Stimulated activated CD8-positive, alpha-beta memory T cell treated with anti-CD3 and anti-CD28 coated beads, Interleukin-7, amount 100 ng/mL, for 4 hours (primary cell): ENCODE results near the gene IMMP2L.

Experiments
- DNase-seq, 2 donors: peaks; one replicate each; pipeline ENCODE4 v3.0.0-alpha.2; 2020; ENCODE audit warnings: low read depth in 2 of 2

The IMMP2L gene

DNA sequence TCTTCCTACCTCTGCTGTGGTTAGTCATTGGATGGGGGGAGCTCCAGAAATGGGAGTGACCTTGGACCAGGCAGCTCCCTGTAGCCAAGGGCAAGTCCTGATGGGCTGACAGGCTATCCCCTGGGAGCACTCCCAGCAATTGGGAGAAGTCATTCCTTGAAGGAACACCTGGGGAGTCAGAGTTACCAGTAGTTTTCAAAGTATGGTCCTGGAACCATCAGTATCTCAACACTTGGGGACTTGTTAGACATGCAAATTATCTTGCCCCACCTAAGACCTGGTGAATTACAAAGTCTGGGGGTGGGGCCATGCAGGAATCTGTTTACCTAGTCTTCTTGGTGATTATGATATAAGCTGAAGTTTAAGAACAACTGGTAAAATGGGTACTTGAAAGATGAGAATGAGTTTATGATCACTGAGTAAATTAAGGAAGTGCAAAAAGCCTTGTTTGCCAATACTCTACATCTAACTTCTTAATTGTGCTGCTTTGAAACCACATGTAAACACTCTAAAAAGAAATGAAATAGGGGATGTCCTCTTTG is 758.6 kb downstream of the IMMP2L start:
- DNase-seq: no peak

DNA sequence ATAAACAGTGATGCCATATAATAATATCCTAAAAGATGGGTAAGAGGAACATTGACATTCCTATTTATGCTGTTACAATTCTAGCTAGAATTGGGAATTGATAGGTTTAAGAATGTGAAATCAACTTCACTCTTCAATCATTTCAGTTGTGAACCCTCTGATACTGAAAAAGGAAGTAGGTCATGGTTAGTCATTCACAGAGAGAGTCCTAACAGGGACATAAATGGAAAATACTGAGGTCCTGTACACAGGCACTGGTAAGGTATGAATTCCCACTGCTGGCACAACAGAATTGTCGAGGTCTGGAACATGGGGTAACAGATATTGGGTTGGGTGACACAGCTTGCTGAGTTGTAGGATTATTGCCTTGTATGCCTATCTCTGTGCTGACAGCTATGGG is 760.8 kb downstream of the IMMP2L start:
- no peak for DNase-seq

DNA sequence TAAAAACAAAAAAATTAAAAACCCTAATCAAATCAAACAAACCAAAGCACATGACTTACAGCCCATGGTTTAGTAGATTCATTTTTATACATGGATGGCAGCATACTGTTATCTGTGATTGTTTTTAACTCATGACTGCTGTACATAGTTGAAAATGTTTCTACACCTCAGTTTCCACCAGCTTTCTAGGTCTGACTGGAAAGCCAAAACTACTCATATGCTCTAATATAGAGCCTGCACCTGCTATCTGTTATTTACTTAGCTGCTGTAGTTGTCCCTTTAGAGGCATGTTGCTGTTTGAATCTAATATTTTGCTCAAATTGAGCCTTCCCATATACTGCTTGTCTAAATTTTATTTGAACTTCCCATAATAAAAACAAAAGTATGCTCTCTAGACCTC is 761.3 kb downstream of the IMMP2L start:
- no peak for DNase-seq

DNA sequence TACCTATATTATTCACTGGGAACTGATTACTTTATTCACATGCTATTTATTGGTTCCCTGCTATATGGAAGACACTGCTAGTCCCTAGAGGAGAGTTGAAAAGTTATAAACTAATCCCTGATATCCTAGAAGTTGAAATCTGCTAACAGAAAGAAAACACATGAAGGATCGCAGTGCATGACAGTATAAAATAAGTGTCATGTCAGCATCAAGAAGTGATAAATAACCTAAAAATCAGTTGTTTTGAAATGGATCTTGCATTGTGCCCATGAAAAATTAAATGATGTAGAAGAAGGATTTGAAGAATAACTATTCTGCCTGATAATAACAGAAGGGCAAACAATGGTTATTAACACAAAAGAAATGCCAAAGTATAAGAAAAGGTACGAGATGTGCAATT is 764.6 kb downstream of the IMMP2L start:
- DNase-seq: no peak

DNA sequence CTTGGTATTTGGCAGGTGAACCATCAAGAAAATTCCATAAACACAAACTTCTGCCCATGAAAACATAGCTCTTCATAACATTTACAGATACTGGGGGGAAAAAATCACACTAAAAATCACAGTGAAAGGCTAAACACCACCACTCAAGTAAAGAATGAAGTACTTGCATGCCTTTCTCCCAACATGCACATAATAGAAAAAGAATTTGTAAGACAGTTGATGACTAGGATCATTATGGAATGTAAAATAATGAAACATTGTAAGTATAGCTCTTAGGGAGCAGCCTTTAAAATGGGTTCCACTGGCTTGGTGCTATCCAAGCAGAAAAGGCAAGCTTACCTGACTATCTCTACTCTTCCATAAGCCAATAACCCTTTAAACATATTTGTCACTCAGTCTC is 771.3 kb downstream of the IMMP2L start:
- no peak for DNase-seq

DNA sequence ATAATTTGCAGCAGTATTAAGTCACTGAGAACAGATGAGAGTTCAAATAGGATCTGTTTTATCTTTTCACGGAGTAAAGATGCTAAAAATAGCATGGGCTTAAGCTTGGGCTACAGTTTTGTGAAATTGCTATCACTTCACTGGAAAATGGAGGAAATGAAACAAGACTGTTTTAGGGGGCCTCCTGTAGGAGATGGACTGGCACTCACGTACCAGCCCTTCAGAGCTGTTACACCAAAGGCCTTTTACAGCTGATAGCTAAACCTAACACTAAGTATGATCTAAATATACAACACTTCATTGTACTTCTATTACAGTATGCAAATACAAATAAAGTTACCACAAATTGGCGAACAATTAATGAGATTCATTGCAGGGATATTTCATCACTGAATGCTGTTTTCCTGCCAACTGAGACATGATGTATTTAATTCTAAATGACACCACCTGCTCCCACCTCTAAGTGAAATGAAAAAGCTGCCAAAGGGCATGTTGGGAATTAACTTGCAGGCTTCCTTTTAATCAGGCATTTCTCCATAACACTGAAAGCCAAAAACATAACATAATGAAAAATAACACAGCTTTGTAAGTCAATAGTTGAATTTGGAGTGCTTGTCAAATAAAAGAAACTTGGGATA is 775.8 kb downstream of the IMMP2L start:
- no peak for DNase-seq

DNA sequence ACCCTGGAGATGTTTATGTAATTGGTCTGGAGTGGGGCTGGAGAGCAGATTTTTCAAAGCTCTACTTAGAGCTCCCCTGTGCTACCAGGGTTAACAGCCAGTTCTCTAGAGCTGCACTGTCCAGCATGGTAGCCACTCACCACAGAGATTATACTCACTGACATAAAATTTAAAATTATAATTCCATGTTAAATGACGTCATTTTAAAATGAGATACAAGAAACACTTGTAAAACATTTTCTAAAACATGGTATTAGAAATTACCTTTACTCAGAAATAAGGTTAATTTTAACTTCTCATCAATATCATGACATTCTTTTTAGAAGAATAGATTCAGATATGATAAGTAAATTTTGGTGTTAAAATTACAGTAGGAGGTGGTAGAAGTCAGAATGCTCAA is 777.5 kb downstream of the IMMP2L start:
- DNase-seq: no peak

DNA sequence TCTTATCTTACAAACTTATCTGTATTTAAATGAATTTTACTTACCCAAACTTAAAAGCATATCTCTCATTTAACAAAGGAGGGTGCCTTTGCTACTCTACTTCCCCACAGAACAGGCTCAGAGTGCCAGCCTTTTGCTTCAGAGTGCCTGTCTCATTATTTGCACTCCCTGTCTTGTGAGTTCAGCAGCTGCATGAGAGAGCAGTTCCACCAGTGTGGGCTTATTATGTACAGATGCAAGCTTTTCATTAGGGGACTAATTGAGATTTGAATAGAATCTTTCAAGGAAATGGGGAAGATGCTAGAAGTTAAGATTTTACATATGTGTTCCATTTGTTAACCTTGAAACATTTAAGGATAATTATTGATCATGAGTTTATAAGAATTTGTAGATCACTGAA is 781.6 kb downstream of the IMMP2L start:
- no peak for DNase-seq

DNA sequence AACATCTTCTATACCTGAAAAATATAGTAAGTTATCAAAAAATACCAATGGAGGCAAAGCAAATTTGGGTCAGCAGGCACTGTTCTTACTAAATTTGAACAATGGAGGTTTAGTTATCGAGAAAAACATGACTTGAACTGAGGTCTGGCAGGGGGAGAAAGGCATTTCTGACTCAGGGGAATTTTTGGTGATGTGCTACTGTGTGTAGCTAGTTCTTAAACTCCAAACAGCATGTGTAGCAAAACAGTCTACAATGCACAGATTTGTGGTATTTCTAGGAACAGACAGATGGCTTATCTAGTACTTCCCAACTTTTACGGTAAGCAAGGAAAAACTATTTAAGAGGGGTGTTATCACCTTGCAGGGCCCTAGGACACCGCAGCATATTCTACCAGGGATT is 783.0 kb downstream of the IMMP2L start:
- DNase-seq: no peak

DNA sequence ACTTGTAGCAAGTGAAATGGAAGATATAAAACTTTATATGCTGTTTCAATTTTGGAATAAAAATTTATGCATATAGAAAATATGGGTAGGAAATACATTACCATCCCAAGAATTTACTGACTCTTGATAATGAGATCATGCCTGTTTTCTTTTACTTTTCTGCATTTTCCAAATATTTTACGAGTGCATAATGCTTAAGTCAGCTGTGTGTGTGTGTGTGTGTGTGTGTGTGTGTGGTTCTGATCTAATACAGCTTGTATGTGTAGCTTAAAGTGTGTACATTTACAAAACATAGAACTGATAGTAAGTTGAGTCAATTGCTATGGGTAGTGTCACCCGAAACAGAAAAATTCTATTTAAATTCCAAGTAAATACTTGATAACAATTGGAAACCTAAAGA is 787.2 kb downstream of the IMMP2L start:
- no peak for DNase-seq

DNA sequence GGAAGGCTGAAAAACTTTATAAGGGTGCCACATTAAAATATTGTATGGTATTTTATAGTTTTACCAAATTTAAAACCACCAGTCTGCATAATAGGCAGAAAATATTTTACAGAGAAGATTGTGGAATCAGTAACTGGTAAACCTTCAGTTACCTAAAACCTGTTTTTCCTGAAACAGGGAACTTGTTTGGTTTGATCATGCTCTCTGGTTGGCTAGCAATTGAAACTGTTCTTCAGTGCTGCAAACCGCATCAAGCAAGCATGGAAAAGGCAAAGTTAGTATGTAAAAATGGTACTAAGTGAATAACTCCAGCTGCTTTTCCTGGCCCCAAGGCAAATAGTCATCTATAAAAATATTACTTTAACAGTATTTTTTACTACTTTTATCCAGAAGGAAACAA is 788.2 kb downstream of the IMMP2L start:
- no peak for DNase-seq

DNA sequence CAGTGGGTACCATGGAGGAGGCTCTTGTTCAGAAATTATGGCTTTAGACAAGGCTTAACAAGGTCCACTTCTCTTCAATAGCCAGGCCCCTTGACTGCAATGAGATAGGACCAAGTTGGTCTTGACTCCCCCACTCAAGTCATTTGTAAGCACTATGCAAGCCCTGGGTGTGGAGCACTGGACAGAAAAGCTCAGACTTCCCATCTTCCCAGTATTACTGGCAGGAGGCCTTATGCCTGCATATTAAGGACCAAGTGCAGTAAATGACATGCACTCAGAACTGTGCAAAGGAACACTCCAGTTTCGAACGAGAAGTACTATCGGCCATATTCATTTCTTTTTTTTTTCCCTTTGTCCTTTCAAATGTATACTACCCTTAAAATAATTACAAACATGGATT is 789.7 kb downstream of the IMMP2L start:
- DNase-seq: no peak

DNA sequence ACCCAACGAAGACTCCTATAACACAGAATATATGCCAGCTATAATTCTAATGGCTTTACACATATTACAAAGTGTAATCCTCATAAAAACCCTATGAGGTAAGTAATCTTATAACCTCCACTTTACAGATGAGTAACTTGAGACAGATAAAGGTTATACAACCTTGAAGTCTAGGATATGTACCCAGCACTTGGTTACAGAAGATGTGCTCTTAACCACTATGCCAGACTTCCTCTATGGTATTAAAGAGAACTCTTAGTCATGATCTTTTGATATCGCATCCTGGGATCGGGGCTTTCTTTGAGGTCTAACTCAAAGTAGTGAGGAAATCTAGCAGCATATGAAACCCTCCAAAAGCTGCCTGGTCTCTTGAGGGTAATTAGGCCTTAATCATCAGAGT is 790.6 kb downstream of the IMMP2L start:
- DNase-seq: no peak

DNA sequence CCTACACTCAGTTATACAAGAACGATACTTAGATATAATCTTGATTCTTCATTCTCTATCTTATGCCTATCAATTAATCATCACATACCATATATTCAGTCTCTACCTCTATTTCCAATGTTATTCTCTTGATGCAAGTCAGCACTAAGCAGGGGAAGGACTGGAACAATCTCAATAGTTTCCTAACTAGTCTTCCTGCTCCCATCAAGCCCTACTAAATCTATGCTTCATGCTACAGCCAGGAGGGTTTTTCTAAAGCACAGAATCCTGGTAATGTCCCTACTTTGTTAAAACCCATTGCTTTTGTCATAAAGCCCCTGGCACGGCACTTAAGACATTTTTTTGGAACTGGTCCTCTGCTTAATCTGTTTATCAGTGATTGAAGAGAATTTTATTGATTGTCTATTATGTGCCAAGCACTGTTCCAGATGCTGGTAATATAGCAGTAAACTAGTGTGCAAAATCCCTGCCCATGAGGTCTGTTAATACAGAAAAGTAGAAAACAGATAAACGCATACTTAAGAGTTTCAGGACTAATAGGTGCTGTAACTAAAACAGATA is 794.7 kb downstream of the IMMP2L start:
- DNase-seq: no peak

DNA sequence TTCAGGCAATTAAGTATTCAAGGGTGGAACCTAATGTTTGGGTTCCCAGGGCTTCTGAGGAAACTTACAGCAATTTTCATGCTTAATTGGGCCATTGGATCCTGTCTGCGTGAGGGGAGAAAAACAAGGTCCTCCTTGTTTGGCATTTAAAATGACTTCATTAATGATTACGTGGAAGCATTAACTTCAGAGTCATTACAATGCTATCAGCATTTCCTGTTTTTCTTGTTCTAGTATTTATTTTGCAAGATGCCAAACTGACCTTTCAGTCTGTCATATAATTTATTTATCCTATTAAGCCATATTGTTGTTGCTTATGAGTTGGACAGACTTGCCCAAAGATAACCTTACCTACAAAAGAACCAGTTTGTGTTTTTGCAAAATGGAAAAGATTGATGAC is 795.4 kb downstream of the IMMP2L start:
- DNase-seq: no peak

DNA sequence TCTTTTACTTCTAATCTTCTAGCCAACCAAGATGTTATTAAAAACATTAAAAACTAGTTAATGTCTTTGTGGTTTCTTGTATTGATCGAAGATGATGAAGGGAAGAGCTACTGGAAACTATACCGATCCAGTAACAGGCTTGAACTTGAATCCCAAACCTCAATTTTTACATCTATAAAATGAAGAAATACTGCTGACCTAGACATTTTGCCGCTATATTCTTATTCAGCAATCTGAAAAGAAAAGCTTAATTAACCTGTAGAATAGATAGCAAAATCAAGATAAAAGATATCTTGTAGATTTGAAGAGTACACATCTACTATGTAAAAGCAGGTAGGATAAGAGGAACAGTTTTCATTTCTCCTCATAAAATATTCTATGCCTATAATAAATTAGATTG is 797.4 kb downstream of the IMMP2L start:
- no peak for DNase-seq

DNA sequence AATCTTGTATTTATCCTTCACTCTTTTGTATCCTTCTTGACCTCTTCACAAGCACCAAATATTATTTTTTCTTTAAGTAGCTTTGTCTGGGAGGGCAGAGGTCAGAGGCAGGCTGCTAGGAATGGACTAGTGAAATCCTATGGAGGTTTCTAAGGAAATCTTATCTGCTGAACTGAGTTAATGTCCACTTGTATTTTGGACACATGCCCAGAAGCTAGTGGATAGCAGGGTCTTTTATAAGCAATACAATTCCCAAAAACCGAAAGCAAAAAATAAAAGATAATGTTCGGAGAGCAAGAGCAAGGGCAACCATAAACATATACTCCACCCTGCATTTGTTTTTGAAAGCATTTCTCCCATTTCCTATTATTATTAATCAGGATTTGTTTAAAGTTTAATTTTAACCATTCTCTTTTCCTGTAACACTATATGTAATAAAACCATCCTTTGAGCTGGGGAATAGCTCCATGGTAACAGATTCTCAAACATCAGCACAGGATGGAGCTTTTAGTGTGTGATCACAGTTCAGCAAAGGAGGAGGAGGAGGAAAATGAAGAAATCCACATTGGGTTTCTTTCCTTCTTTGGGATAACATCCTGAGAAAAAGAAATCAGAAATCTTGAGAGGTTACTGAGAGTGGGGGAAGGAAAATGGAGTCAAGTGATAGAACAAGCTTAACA is 799.6 kb downstream of the IMMP2L start:
- DNase-seq: no peak

DNA sequence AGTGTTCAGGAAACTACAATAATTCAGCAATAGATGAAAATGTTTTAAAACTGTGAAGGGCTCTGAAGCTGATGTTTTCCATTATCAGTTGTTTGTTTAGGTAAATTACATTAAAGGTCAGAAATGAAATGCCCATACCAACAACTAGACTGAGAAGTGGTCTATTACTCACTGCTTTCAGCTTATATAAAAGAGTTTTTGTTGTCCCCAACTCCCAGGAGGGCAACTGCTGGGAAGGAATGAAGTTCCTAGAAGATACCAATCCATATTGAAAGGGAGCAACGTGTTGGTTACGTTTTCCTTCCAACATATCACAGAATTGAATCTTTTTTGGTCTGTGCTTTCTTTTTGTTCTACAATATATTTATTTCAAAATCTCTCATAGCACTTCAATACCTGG is 802.0 kb downstream of the IMMP2L start:
- DNase-seq: no peak

DNA sequence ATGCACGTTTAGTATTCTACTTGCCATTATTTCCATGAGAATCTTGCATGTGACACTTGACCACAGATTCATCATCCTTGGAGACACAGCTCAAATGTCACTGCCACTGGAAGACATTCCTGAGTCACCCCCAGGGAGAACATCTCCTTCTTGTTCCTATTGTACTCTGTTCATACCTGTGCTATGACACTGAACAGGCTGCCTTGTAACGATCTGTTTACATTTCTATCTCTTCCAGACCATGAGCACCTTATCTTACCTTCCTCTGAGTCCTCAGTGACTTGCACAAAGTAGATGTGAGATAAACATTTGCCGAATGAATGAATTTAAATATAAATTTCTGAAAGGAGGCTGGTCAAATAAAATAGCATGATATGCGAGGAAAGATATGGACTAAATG is 803.2 kb downstream of the IMMP2L start:
- no peak for DNase-seq

DNA sequence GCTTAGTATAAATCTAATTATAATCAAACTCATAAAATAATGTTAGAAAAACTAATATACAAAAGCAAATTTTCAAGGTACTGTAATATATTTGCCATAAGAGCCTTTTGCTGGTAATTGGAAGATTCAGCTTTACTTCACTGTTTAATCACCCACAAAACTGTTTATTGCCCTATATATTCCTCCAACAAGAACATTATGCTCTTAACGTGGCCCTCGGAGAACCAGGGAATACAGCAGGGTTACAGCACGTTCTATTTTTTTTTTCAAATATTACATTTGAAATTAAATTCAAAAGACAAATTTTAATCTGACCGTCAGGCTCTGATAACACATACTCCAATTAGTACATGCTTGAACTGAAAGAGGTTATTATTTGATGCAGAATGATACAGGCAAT is 807.6 kb downstream of the IMMP2L start:
- DNase-seq: no peak

DNA sequence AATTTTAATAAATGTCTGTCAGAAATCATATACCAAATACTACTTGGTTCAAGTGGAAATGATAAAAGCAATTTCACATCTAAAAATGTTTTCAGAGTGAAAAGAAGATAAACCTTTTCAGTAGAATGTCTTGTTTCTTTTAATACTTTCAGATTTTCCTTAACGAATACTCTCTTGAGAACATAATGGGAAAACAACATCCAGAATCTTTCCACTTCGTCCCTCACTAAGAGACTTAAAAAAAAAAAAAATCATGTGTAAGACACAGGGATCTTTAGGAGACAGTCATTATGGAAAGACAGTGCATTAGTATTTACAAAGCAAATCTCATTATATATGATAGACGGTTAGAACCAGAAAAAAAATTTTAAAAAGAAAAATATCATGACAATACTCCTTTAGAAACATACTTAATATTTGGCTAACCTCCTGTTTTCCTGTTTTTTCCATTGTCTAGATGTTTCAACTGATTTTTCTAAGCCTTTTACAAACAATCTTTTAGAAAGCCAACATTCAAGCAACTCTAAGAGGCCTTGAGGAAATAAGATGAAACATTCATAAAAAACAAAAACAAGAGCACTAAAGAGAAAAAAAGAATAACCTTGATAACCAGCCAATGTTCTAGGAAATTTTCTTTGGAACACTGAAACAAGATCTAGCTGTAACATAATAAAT is 811.2 kb downstream of the IMMP2L start:
- no peak for DNase-seq

DNA sequence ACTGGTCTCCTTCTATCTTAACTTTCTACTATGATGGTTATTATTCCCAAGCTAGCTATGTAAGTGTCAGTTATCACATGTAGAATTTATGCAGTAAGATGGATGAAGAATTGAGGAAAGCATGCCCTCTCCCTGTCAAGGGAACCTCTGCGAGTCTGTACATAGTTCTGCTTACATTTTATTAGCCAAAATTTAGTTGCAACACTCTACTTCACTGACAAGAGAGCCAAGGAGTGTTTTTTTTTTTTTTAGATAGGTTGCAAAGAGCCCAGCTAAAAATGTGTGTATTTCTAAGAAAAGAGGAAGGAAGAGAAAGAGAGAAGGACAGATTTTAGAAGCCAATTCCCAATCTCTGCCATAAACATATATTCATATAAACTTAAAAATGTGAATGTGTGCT is 829.1 kb downstream of the IMMP2L start:
- DNase-seq: no peak

DNA sequence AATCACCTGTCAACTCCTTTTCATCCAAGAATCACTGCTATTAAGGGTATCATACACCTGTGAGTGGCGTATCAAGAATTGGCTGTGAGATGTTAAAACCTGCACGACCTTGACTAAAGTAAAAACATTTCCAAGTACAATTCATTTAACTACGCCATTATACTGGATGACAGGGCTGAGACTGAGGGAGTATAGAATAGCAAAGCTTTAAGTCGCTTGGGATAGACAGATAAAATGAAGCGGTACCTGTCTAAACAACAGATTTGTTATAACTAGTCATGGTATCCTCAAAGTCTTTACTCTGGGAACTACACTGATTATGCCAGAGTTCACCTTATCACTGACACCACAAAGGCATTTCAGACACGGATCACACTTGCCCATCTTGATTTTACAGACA is 837.5 kb downstream of the IMMP2L start:
- no peak for DNase-seq
